ENCODE results near the gene GPR35. TPM values are rescaled to one million over a fixed set of nuclear protein-coding genes. Genes with fewer than 3 reads are reported as not detected.
"Not testable (repeated sequence)": the region's sequence is repeated elsewhere in the genome, so short reads cannot be mapped to it uniquely, and the experiment has no call there.

The GPR35 gene
- total RNA-seq, 1 experiment from 2014 or later = 2.2 TPM

- no peak for DNase-seq
- no peaks in the 10 kb centered on the region for H3K36me3 ChIP-seq
- no peaks in the 10 kb centered on the region for H3K27me3 ChIP-seq
- H3K9me3 ChIP-seq = no peaks in the 10 kb centered on the region
- H3K4me3 ChIP-seq = no peak overlapping the region
Measured at GRCh38 chr2:240611601-240612210, 13.6 kb upstream of the GPR35 start.

GRCh38 chr2:240613781-240614180, 11.5 kb upstream of the GPR35 start:
- Histone ChIP-seq H3K36me3 (no peaks in the 10 kb centered on the region), H3K27me3 (no peaks in the 10 kb centered on the region), H3K4me3 (no peak overlapping the region), H3K9me3 (peaks cover 4% of the 10 kb centered on the region)
- no peak for DNase-seq

GRCh38 chr2:240614391-240614790, 10.9 kb upstream of the GPR35 start:
- H3K4me3 ChIP-seq = no peak overlapping the region
- DNase-seq = no peak
- no peaks in the 10 kb centered on the region for H3K36me3 ChIP-seq
- H3K9me3 ChIP-seq = peaks cover 4% of the 10 kb centered on the region
- no peaks in the 10 kb centered on the region for H3K27me3 ChIP-seq

- no peaks in the 10 kb centered on the region for H3K27me3 ChIP-seq
- no peak overlapping the region for H3K4me3 ChIP-seq
Measured at GRCh38 chr2:240615396-240615795, 9.9 kb upstream of the GPR35 start.

GRCh38 chr2:240615820-240616547, 9.3 kb upstream of the GPR35 start:
- Histone ChIP-seq H3K9me3 (peaks cover 4% of the 10 kb centered on the region), H3K4me3 (no peak overlapping the region), H3K36me3 (no peaks in the 10 kb centered on the region), H3K27me3 (no peaks in the 10 kb centered on the region)
- DNase-seq = no peak

More at GRCh38 chr2:240615396-240615795, 9.9 kb upstream of the GPR35 start:
- H3K36me3 ChIP-seq = no peaks in the 10 kb centered on the region
- peaks cover 4% of the 10 kb centered on the region for H3K9me3 ChIP-seq
- no peak for DNase-seq

- H3K27me3 ChIP-seq, H3K4me3 ChIP-seq, H3K9me3 ChIP-seq, H3K36me3 ChIP-seq, DNase-seq: not testable (repeated sequence)
Measured at GRCh38 chr2:240616860-240617666, 8.2 kb upstream of the GPR35 start.

GRCh38 chr2:240618776-240619175, 6.5 kb upstream of the GPR35 start:
- DNase-seq = no peak
- Histone ChIP-seq H3K9me3 (peaks cover 4% of the 10 kb centered on the region), H3K27me3 (no peaks in the 10 kb centered on the region), H3K4me3 (no peak overlapping the region), H3K36me3 (no peaks in the 10 kb centered on the region)

- Histone ChIP-seq H3K36me3 (no peaks in the 10 kb centered on the region), H3K4me3 (no peak overlapping the region), H3K27me3 (no peaks in the 10 kb centered on the region), H3K9me3 (peaks cover 4% of the 10 kb centered on the region)
- no peak for DNase-seq
Measured at GRCh38 chr2:240619506-240620148, 5.7 kb upstream of the GPR35 start.

GRCh38 chr2:240620149-240620731, 5.0 kb upstream of the GPR35 start:
- H3K4me3 ChIP-seq = no peak overlapping the region
- H3K27me3 ChIP-seq = no peaks in the 10 kb centered on the region
- DNase-seq = no peak
- H3K36me3 ChIP-seq = no peaks in the 10 kb centered on the region
- peaks cover 4% of the 10 kb centered on the region for H3K9me3 ChIP-seq

GRCh38 chr2:240620859-240621258, 4.4 kb upstream of the GPR35 start:
- Histone ChIP-seq H3K9me3 (peaks cover 4% of the 10 kb centered on the region), H3K27me3 (no peaks in the 10 kb centered on the region), H3K36me3 (no peaks in the 10 kb centered on the region), H3K4me3 (no peak overlapping the region)
- DNase-seq = no peak

- Histone ChIP-seq H3K27me3 (no peaks in the 10 kb centered on the region), H3K4me3 (no peak overlapping the region), H3K36me3 (no peaks in the 10 kb centered on the region), H3K9me3 (peaks cover 4% of the 10 kb centered on the region)
- no peak for DNase-seq
Measured at GRCh38 chr2:240622060-240622411, 3.2 kb upstream of the GPR35 start.

GRCh38 chr2:240622531-240623235, 2.6 kb upstream of the GPR35 start:
- H3K9me3 ChIP-seq = peaks cover 1% of the 10 kb centered on the region
- no peak for DNase-seq
- no peak overlapping the region for H3K4me3 ChIP-seq
- no peaks in the 10 kb centered on the region for H3K27me3 ChIP-seq
- no peaks in the 10 kb centered on the region for H3K36me3 ChIP-seq

- Histone ChIP-seq H3K27me3 (no peaks in the 10 kb centered on the region), H3K9me3 (no peaks in the 10 kb centered on the region), H3K4me3 (no peak overlapping the region), H3K36me3 (no peaks in the 10 kb centered on the region)
- no peak for DNase-seq
Measured at GRCh38 chr2:240623531-240624010, 1.7 kb upstream of the GPR35 start.

GRCh38 chr2:240624011-240624949, 1.0 kb upstream of the GPR35 start:
- no peak overlapping the region for H3K4me3 ChIP-seq

More at GRCh38 chr2:240624011-240624949, 1.0 kb upstream of the GPR35 start:
- no peak for DNase-seq
- H3K27me3 ChIP-seq = no peaks in the 10 kb centered on the region
- H3K36me3 ChIP-seq = no peaks in the 10 kb centered on the region
- H3K9me3 ChIP-seq = no peaks in the 10 kb centered on the region

Measured in MG63 (cell line).